Epithelial cell of proximal tubule (primary cell): ENCODE data around the gene SHROOM4. TPM values are rescaled to one million over a fixed set of nuclear protein-coding genes. Genes with fewer than 3 reads are reported as not detected.

Experiments used
- DNase-seq: peaks from one replicate; pipeline ENCODE4 v3.0.0-alpha.2; 2011; ENCODE audit warnings: low read depth
- H3K4me3 ChIP-seq: 2 replicates; pipeline ENCODE4 v1.5.1; 2011; ENCODE audit warnings: low read depth, mild to moderate bottlenecking, low read length
- total RNA-seq: library from RNA; depleted of rRNA; stranded (reverse); fragments of >200 nt; gene quantifications from 2 replicates; pipeline ENCODE4 v1.2.3, GENCODE V29; 2015
- TF ChIP-seq, protein P1 (sequence below): conservative IDR thresholded peaks from 2 replicates; pipeline ENCODE4 v1.5.1; 2012; ENCODE audit warnings: low read depth, mild to moderate bottlenecking, low read length

Gene SHROOM4
- total RNA-seq, 1 donor from 2014 or later: 4.2 TPM

DNA sequence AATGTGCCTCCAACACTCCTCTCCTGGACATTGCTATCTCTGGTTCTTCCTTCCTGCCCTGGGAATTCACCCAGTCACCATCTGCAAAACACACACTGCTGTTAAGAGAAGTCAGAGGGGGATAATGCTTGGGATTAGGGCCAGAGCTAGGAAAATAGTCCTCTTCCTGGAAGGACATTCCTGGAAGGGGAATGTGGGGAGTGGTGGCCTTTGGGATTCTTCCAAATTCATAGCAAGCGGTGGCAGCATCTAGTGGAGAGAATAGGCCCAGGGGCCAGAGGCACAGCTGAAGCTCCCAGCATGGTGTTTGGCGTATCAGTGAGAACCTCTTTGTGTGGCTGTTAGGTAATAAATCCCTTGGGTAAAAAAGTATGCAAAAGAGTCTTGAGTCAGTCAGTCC is 34.3 kb downstream of the SHROOM4 start:
- H3K4me3 ChIP-seq: no peak overlapping the region
- DNase-seq: no peak
- TF ChIP-seq, protein P1, sequence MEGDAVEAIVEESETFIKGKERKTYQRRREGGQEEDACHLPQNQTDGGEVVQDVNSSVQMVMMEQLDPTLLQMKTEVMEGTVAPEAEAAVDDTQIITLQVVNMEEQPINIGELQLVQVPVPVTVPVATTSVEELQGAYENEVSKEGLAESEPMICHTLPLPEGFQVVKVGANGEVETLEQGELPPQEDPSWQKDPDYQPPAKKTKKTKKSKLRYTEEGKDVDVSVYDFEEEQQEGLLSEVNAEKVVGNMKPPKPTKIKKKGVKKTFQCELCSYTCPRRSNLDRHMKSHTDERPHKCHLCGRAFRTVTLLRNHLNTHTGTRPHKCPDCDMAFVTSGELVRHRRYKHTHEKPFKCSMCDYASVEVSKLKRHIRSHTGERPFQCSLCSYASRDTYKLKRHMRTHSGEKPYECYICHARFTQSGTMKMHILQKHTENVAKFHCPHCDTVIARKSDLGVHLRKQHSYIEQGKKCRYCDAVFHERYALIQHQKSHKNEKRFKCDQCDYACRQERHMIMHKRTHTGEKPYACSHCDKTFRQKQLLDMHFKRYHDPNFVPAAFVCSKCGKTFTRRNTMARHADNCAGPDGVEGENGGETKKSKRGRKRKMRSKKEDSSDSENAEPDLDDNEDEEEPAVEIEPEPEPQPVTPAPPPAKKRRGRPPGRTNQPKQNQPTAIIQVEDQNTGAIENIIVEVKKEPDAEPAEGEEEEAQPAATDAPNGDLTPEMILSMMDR: no peak

DNA sequence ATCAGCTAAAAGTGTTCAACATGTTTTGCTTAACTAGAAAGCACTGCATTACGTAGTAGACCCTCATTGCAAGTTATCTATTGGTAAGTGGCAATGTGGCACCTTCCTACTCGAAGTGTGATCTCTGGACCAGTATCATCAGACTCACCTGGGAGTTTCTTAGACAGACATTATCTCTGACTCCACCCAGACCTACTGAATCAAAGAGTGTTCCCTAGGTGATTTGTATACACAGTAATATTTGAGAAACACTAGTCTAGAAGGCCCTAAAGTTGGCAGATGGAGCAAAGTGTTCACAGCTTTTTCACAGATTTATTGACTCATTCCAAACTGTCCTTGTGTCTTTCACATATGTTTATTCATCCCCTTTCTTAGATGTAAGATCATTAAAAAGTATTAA is 35.7 kb downstream of the SHROOM4 start:
- TF ChIP-seq, protein P1: no peak
- no peak for DNase-seq
- no peak overlapping the region for H3K4me3 ChIP-seq

- no peak overlapping the region for H3K4me3 ChIP-seq
- DNase-seq: no peak
- TF ChIP-seq, protein P1: no peak
Observed at GRCh38 chrX:50776248-50776647, 37.7 kb downstream of the SHROOM4 start.

DNA sequence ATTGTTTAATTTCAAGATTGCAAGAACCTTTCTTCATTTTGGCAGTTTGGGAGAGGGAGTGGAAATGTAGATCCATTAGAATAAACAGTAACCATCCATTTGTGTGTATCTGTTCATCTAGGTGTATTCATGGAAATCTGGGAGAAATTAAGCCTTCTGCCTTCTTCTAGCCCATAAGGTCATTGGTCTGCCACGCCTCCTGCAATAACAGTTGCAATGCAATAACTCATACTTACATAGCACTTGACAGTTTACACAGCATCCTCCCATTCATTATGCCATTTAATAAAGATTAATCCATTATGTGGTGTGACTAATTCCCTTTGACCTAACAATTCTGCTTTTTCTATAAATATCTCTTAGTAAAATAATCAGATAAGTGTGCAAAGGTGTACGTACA is 42.6 kb downstream of the SHROOM4 start:
- TF ChIP-seq, protein P1: no peak
- no peak for DNase-seq
- H3K4me3 ChIP-seq: no peak overlapping the region

- no peak for DNase-seq
- TF ChIP-seq, protein P1: no peak
- no peak overlapping the region for H3K4me3 ChIP-seq
Observed at GRCh38 chrX:50770702-50771101, 43.3 kb downstream of the SHROOM4 start.

GRCh38 chrX:50769389-50770063 is 44.5 kb downstream of the SHROOM4 start:
- H3K4me3 ChIP-seq: no peak overlapping the region
- TF ChIP-seq, protein P1: no peak
- no peak for DNase-seq

GRCh38 chrX:50768801-50769200 is 45.2 kb downstream of the SHROOM4 start:
- TF ChIP-seq, protein P1: no peak
- no peak for DNase-seq
- no peak overlapping the region for H3K4me3 ChIP-seq
